GM12864 (cell line): ENCODE measurements around the gene DLEC1.
A peak's percentile ranks its signal among the peaks of the same experiment; 100 is the strongest.

Experiments used
- DNase-seq: peaks from one replicate; pipeline ENCODE4 v3.0.0-alpha.2; 2011; ENCODE audit warnings: low read depth
- H3K4me3 ChIP-seq: 2 replicates; pipeline ENCODE4 v1.5.1; 2011; ENCODE audit warnings: mild to moderate bottlenecking, low read depth, low read length, control low read depth
- TF ChIP-seq, protein P1 (sequence below): IDR thresholded peaks from 2 replicates; pipeline ENCODE4 v1.5.1; 2011; ENCODE audit warnings: low read depth, mild to moderate bottlenecking, moderate library complexity, low read length, control low read depth, inconsistent platforms; ENCODE audit errors: missing control alignments

The DLEC1 gene

DNA sequence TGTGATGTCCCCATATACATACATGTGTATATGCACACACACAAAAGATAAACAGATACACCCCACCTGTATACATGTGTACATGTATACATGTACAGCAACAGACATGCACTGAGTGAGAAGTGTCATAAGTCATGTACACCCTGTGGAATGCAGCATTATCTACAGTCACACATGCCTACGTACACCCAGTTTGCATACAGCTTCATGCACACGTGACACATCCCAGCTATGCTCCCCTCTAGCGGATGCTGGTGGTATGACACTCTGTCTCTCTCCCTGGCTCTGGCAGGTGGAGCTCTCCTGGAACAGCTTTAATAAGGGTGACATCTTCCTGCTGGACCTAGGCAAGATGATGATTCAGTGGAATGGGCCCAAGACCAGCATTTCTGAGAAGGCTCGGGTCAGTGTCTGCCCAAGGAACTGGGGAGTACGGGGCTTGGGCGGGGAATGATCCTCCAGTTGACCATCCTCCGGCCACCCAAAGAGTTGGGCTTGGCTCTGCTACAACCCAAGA lies 42.2 kb upstream of the DLEC1 start:
- H3K4me3 ChIP-seq, result no peak overlapping the region
- TF ChIP-seq, protein P1, sequence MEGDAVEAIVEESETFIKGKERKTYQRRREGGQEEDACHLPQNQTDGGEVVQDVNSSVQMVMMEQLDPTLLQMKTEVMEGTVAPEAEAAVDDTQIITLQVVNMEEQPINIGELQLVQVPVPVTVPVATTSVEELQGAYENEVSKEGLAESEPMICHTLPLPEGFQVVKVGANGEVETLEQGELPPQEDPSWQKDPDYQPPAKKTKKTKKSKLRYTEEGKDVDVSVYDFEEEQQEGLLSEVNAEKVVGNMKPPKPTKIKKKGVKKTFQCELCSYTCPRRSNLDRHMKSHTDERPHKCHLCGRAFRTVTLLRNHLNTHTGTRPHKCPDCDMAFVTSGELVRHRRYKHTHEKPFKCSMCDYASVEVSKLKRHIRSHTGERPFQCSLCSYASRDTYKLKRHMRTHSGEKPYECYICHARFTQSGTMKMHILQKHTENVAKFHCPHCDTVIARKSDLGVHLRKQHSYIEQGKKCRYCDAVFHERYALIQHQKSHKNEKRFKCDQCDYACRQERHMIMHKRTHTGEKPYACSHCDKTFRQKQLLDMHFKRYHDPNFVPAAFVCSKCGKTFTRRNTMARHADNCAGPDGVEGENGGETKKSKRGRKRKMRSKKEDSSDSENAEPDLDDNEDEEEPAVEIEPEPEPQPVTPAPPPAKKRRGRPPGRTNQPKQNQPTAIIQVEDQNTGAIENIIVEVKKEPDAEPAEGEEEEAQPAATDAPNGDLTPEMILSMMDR, result peak; percentile 98
- DNase-seq, result peak; percentile 75

DNA sequence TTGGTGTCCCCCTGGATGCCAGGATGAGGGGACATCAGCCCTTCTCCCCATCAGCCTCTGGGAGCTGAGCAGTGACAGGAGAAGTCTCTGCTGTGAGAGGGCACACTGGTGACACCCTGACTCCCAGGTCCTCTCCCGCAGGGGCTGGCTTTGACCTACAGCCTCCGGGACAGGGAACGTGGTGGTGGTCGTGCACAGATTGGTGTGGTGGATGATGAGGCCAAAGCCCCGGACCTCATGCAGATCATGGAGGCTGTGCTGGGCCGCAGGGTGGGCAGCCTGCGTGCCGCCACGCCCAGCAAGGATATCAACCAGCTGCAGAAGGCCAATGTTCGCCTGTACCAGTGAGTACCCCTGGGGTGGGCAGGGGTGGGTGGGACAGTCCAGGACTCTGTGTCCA lies 41.7 kb upstream of the DLEC1 start:
- TF ChIP-seq, protein P1, result no peak
- H3K4me3 ChIP-seq, result no peak overlapping the region
- no peak for DNase-seq

DNA sequence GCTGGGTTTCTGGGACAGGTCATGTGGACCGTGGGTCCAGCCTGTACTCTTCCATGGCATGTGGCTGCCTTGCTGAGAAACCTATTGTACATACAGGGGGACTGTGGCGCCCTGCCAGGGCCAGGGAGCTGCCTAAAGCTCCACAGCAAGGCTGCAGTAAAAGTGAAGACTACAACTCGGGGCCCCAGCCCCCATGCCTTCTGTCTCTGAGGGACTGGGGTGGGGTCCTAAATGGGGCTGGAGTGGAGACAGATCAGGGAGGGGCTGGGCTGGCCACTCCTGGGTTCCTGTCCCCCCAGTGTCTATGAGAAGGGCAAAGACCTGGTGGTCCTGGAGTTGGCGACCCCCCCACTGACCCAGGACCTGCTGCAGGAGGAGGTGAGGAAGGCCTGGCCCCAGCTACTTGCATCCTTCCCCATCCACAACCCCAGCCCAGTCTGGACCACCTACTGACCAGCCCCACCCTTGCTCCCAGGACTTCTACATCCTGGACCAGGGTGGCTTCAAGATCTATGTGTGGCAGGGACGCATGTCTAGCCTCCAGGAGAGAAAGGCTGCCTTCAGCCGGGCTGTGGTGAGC lies 41.1 kb upstream of the DLEC1 start:
- H3K4me3 ChIP-seq, result no peak overlapping the region
- TF ChIP-seq, protein P1, result no peak
- no peak for DNase-seq

DNA sequence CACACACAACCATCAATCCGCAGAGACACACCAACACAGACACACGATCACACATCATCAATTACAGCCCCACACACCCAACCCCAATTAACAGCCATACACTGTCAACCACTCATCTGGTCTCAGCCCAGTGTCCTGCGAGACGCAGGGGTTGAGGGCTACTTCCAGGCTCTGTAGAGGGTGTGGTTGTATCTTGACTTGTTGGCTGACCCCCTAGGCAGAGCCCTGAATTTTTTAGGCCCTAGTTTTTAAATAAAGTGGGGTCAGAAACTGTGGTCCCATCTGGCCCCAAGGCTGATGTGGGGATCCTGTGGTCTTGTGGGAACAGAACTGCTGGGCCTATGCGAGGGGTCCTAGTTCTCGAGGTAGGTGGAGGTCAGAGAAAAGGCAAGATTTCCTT lies 39.2 kb upstream of the DLEC1 start:
- no peak for DNase-seq
- TF ChIP-seq, protein P1, result no peak
- no peak overlapping the region for H3K4me3 ChIP-seq

DNA sequence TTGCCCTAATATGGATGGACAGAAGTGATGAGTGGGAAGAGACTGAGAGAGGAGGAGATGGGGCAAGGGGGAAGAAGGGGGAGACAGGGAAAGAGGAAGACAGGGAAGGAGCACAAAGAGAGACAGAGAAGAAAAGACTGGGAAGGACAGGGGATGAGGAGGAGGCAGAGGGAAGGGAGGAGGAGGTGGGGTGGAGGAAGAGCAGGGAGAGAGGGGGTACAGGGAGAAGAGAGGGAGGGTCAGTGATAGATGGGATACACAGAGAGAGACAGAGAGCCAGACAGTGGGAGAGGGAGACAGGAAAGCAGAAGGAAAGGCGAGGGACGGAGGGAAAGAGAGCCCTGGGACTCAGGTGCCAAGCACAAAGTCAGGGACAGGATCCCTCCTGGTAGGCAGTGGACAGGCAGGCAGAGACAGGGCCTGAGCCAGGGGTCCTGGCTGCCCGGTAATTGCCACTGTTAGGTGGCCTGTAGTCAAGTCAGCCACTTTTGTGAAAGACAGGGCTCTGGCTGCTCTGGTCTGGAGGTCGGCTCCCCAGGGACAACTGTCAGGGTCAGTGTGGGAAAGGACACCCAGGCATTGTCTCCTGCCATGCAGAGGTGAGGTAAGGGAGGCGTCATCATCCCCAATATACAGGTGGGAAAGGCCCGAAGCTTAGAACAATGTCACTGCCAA lies 38.6 kb upstream of the DLEC1 start:
- TF ChIP-seq, protein P1, result no peak

DNA sequence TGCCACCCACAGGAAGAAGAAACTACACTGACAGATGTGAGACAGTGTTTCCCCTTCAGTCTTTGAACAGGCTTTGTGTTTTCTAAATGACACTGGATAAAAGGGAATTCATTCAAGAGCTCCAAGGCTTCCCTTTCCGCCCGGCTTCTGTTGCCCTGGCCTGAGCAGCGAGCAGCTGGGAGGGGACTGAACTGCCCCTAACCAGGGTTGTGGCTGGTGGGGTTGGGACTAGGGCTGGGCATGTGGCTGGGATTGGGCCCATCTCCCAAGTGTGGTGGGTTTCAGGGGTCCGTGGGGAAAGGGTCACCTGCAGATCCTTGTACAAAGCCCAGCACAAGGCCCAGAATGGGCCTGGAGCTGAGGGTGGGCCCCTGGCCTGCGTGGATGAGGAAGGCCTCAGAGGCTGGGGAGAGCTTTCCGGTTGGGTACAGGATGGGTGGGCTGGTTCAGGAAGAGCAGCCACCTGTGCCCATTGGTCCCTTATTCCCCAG lies 38.0 kb upstream of the DLEC1 start:
- DNase-seq, result no peak
- TF ChIP-seq, protein P1, result no peak
- no peak overlapping the region for H3K4me3 ChIP-seq

More for the DNA sequence above, 38.6 kb upstream of the DLEC1 start:
- DNase-seq, result no peak
- H3K4me3 ChIP-seq, result no peak overlapping the region
